ENCODE data around the gene DOCK4. TPM values are rescaled to one million over a fixed set of nuclear protein-coding genes. Genes with fewer than 3 reads are reported as not detected.

DOCK4 gene
- total and polyA plus RNA-seq, 5 donors from 2014 or later: 0.44 TPM; not detected in 4

GRCh38 chr7:111987115-111987826, 218.9 kb downstream of the DOCK4 start:
- no peak overlapping the region for H3K27ac ChIP-seq (ENCODE audit: insufficient read depth, low read length, poor library complexity, severe bottlenecking)
- Mint-ChIP-seq H3K4me3 (no peak overlapping the region), H3K4me1 (no peaks in the 10 kb centered on the region), H3K27me3 (no peaks in the 10 kb centered on the region), H3K9me3 (peaks cover 0 to 4% (median 0%) of the 10 kb centered on the region in 7 donors), H3K27ac (no peak overlapping the region), H3K36me3 (no peaks in the 10 kb centered on the region)
- no peaks in the 10 kb centered on the region for H3K9me3 ChIP-seq (ENCODE audit: control insufficient read depth in 2 of 2, low read length in 2 of 2)
- ATAC-seq (ENCODE audit: low read depth in 2 of 2) (no peak), DNase-seq (no peak)
- no peaks in the 10 kb centered on the region for H3K27me3 ChIP-seq (ENCODE audit: control insufficient read depth, insufficient read depth, low read length)
- H3K4me3 ChIP-seq (ENCODE audit: low read depth, low read length): no peak overlapping the region
- H3K4me1 ChIP-seq (ENCODE audit: control insufficient read depth, insufficient read depth, low read length, poor library complexity, severe bottlenecking): no peaks in the 10 kb centered on the region
- no peaks in the 10 kb centered on the region for H3K36me3 ChIP-seq (ENCODE audit: control insufficient read depth, insufficient read depth, low read length)

DNA sequence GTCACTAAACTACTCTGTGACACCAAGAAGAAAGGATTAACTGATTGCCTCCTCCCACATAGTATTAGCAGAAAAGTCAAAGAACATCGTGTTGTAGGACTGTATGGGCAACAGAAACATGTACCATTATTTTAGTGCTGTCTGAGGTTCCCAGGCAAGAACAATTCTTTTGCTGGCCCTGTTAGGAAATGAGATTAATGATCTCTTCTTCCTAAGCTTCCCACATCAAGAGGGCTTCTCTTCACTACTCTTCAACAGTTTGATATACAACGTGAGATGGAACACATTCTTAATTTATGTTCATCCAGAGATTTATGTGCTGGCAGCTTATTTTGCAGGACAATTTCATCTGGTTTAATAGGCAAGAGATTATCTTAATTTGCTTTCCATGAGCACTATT, 219.6 kb downstream of the DOCK4 start:
- Histone ChIP-seq H3K9me3 (ENCODE audit: control insufficient read depth in 2 of 2, low read length in 2 of 2) (no peaks in the 10 kb centered on the region), H3K27me3 (ENCODE audit: control insufficient read depth, insufficient read depth, low read length) (no peaks in the 10 kb centered on the region), H3K4me1 (ENCODE audit: control insufficient read depth, insufficient read depth, low read length, poor library complexity, severe bottlenecking) (no peaks in the 10 kb centered on the region), H3K36me3 (ENCODE audit: control insufficient read depth, insufficient read depth, low read length) (no peaks in the 10 kb centered on the region), H3K4me3 (ENCODE audit: low read depth, low read length) (no peak overlapping the region), H3K27ac (ENCODE audit: insufficient read depth, low read length, poor library complexity, severe bottlenecking) (no peak overlapping the region)
- no peaks in the 10 kb centered on the region for H3K27me3 Mint-ChIP-seq
- no peaks in the 10 kb centered on the region for H3K36me3 Mint-ChIP-seq
- ATAC-seq (ENCODE audit: low read depth in 2 of 2) (no peak), DNase-seq (no peak)
- H3K4me1 Mint-ChIP-seq: no peaks in the 10 kb centered on the region
- H3K9me3 Mint-ChIP-seq: peaks cover 0 to 4% (median 0%) of the 10 kb centered on the region in 7 donors
- no peak overlapping the region for H3K4me3 Mint-ChIP-seq
- no peak overlapping the region for H3K27ac Mint-ChIP-seq

- no peaks in the 10 kb centered on the region for H3K36me3 Mint-ChIP-seq
- ATAC-seq (ENCODE audit: low read depth in 2 of 2) (no peak), DNase-seq (no peak)
- no peak overlapping the region for H3K27ac Mint-ChIP-seq
- Histone ChIP-seq H3K27ac (ENCODE audit: insufficient read depth, low read length, poor library complexity, severe bottlenecking) (no peak overlapping the region), H3K9me3 (ENCODE audit: control insufficient read depth in 2 of 2, low read length in 2 of 2) (no peaks in the 10 kb centered on the region), H3K36me3 (ENCODE audit: control insufficient read depth, insufficient read depth, low read length) (no peaks in the 10 kb centered on the region), H3K27me3 (ENCODE audit: control insufficient read depth, insufficient read depth, low read length) (no peaks in the 10 kb centered on the region), H3K4me1 (ENCODE audit: control insufficient read depth, insufficient read depth, low read length, poor library complexity, severe bottlenecking) (no peaks in the 10 kb centered on the region), H3K4me3 (ENCODE audit: low read depth, low read length) (no peak overlapping the region)
- no peak overlapping the region for H3K4me3 Mint-ChIP-seq
- no peaks in the 10 kb centered on the region for H3K27me3 Mint-ChIP-seq
- no peaks in the 10 kb centered on the region for H3K4me1 Mint-ChIP-seq
- H3K9me3 Mint-ChIP-seq: peaks cover 0 to 4% (median 0%) of the 10 kb centered on the region in 7 donors
Observed at GRCh38 chr7:111985798-111986197, 220.4 kb downstream of the DOCK4 start.

GRCh38 chr7:111982804-111983203, 223.4 kb downstream of the DOCK4 start:
- ATAC-seq (ENCODE audit: low read depth in 2 of 2): no peak
- no peaks in the 10 kb centered on the region for H3K27me3 ChIP-seq (ENCODE audit: control insufficient read depth, insufficient read depth, low read length)
- H3K4me3 ChIP-seq (ENCODE audit: low read depth, low read length): no peak overlapping the region
- H3K9me3 ChIP-seq (ENCODE audit: control insufficient read depth in 2 of 2, low read length in 2 of 2): no peaks in the 10 kb centered on the region
- Mint-ChIP-seq H3K27me3 (no peaks in the 10 kb centered on the region), H3K4me1 (no peaks in the 10 kb centered on the region), H3K9me3 (peaks cover 0 to 3% (median 0%) of the 10 kb centered on the region in 7 donors), H3K36me3 (no peaks in the 10 kb centered on the region), H3K27ac (no peak overlapping the region), H3K4me3 (no peak overlapping the region)
- no peaks in the 10 kb centered on the region for H3K36me3 ChIP-seq (ENCODE audit: control insufficient read depth, insufficient read depth, low read length)
- H3K4me1 ChIP-seq (ENCODE audit: control insufficient read depth, insufficient read depth, low read length, poor library complexity, severe bottlenecking): no peaks in the 10 kb centered on the region
- DNase-seq: no peak
- H3K27ac ChIP-seq (ENCODE audit: insufficient read depth, low read length, poor library complexity, severe bottlenecking): no peak overlapping the region

DNA sequence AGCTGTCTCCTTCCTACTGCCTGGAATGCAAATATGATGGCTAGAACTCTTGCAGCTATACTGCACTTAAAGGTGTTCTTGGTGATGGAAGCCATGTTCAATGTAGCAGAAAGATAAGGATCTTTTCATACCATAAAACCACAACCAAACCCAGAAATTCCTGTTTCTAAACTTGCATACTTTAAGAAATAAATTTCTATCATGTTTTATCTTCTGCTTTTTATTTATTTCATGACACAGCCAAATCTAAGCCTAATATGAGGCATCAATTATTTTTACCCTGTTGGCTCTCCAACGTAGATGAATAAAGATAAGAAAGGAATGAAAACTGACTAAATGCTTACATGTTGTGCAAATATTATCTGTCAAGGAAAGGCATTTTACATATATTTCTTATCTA, 224.1 kb downstream of the DOCK4 start:
- H3K27me3 Mint-ChIP-seq: no peaks in the 10 kb centered on the region
- Histone ChIP-seq H3K36me3 (ENCODE audit: control insufficient read depth, insufficient read depth, low read length) (no peaks in the 10 kb centered on the region), H3K27me3 (ENCODE audit: control insufficient read depth, insufficient read depth, low read length) (no peaks in the 10 kb centered on the region), H3K4me1 (ENCODE audit: control insufficient read depth, insufficient read depth, low read length, poor library complexity, severe bottlenecking) (no peaks in the 10 kb centered on the region), H3K4me3 (ENCODE audit: low read depth, low read length) (no peak overlapping the region), H3K9me3 (ENCODE audit: control insufficient read depth in 2 of 2, low read length in 2 of 2) (no peaks in the 10 kb centered on the region), H3K27ac (ENCODE audit: insufficient read depth, low read length, poor library complexity, severe bottlenecking) (no peak overlapping the region)
- H3K27ac Mint-ChIP-seq: no peak overlapping the region
- no peak for ATAC-seq (ENCODE audit: low read depth in 2 of 2)
- H3K4me3 Mint-ChIP-seq: no peak overlapping the region
- H3K36me3 Mint-ChIP-seq: no peaks in the 10 kb centered on the region
- no peak for DNase-seq
- H3K9me3 Mint-ChIP-seq: peaks cover 0 to 4% (median 0%) of the 10 kb centered on the region in 7 donors
- no peaks in the 10 kb centered on the region for H3K4me1 Mint-ChIP-seq

- no peaks in the 10 kb centered on the region for H3K27me3 Mint-ChIP-seq
- no peaks in the 10 kb centered on the region for H3K36me3 Mint-ChIP-seq
- Histone ChIP-seq H3K36me3 (ENCODE audit: control insufficient read depth, insufficient read depth, low read length) (no peaks in the 10 kb centered on the region), H3K4me1 (ENCODE audit: control insufficient read depth, insufficient read depth, low read length, poor library complexity, severe bottlenecking) (no peaks in the 10 kb centered on the region), H3K27ac (ENCODE audit: insufficient read depth, low read length, poor library complexity, severe bottlenecking) (no peak overlapping the region), H3K9me3 (ENCODE audit: control insufficient read depth in 2 of 2, low read length in 2 of 2) (no peaks in the 10 kb centered on the region), H3K4me3 (ENCODE audit: low read depth, low read length) (no peak overlapping the region), H3K27me3 (ENCODE audit: control insufficient read depth, insufficient read depth, low read length) (no peaks in the 10 kb centered on the region)
- no peak for DNase-seq
- H3K4me1 Mint-ChIP-seq: no peaks in the 10 kb centered on the region
- H3K4me3 Mint-ChIP-seq: no peak overlapping the region
- peaks cover 0 to 2% (median 0%) of the 10 kb centered on the region in 7 donors for H3K9me3 Mint-ChIP-seq
- no peak overlapping the region for H3K27ac Mint-ChIP-seq
- ATAC-seq (ENCODE audit: low read depth in 2 of 2): no peak
Observed at GRCh38 chr7:111980725-111981124, 225.5 kb downstream of the DOCK4 start.

- no peaks in the 10 kb centered on the region for H3K4me1 ChIP-seq (ENCODE audit: control insufficient read depth, insufficient read depth, low read length, poor library complexity, severe bottlenecking)
- Mint-ChIP-seq H3K4me1 (no peaks in the 10 kb centered on the region), H3K4me3 (no peak overlapping the region)
Observed at GRCh38 chr7:111975346-111975745, 230.9 kb downstream of the DOCK4 start.

DNA sequence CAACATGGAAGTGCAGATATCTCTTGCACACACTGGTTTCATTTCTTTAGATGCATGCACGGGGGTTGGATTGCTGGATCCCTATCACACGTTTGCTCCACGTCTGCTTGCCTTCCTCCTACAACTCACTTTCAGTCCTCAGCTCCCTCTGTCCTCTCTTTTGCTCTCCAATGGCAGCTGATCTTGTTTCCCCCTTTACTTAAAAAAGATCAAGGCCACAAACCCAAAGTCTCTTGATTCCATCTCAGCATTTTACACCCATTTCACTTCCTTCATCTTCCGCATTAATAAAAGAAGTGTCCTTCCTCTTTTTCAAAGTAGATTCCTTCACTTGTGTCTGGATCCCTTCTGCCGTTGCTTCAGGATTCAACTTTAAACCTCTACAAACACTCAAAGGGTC, 245.2 kb downstream of the DOCK4 start:
- Mint-ChIP-seq H3K9me3 (peaks cover 0 to 3% (median 0%) of the 10 kb centered on the region in 7 donors), H3K4me1 (no peaks in the 10 kb centered on the region), H3K36me3 (no peaks in the 10 kb centered on the region)

More at GRCh38 chr7:111975346-111975745, 230.9 kb downstream of the DOCK4 start:
- no peak overlapping the region for H3K27ac Mint-ChIP-seq
- DNase-seq (no peak), ATAC-seq (ENCODE audit: low read depth in 2 of 2) (no peak)
- no peaks in the 10 kb centered on the region for H3K27me3 Mint-ChIP-seq
- H3K9me3 Mint-ChIP-seq: peaks cover 0 to 2% (median 0%) of the 10 kb centered on the region in 7 donors
- no peaks in the 10 kb centered on the region for H3K9me3 ChIP-seq (ENCODE audit: control insufficient read depth in 2 of 2, low read length in 2 of 2)
- no peak overlapping the region for H3K4me3 ChIP-seq (ENCODE audit: low read depth, low read length)
- no peaks in the 10 kb centered on the region for H3K36me3 Mint-ChIP-seq
- no peaks in the 10 kb centered on the region for H3K36me3 ChIP-seq (ENCODE audit: control insufficient read depth, insufficient read depth, low read length)
- no peak overlapping the region for H3K27ac ChIP-seq (ENCODE audit: insufficient read depth, low read length, poor library complexity, severe bottlenecking)
- no peaks in the 10 kb centered on the region for H3K27me3 ChIP-seq (ENCODE audit: control insufficient read depth, insufficient read depth, low read length)

More for the DNA sequence above, 245.2 kb downstream of the DOCK4 start:
- Mint-ChIP-seq H3K4me3 (no peak overlapping the region), H3K27me3 (no peaks in the 10 kb centered on the region), H3K27ac (no peak overlapping the region)
- DNase-seq (no peak), ATAC-seq (ENCODE audit: low read depth in 2 of 2) (no peak)
- Histone ChIP-seq H3K4me1 (ENCODE audit: control insufficient read depth, insufficient read depth, low read length, poor library complexity, severe bottlenecking) (no peaks in the 10 kb centered on the region), H3K27me3 (ENCODE audit: control insufficient read depth, insufficient read depth, low read length) (no peaks in the 10 kb centered on the region), H3K27ac (ENCODE audit: insufficient read depth, low read length, poor library complexity, severe bottlenecking) (no peak overlapping the region), H3K4me3 (ENCODE audit: low read depth, low read length) (no peak overlapping the region), H3K36me3 (ENCODE audit: control insufficient read depth, insufficient read depth, low read length) (no peaks in the 10 kb centered on the region), H3K9me3 (ENCODE audit: control insufficient read depth in 2 of 2, low read length in 2 of 2) (no peaks in the 10 kb centered on the region)
